Measurements from ENCODE around the gene TSPAN13.

GRCh38 chr7:16715928-16716327, 37.6 kb upstream of the TSPAN13 start:
- TF ChIP-seq, protein P1, sequence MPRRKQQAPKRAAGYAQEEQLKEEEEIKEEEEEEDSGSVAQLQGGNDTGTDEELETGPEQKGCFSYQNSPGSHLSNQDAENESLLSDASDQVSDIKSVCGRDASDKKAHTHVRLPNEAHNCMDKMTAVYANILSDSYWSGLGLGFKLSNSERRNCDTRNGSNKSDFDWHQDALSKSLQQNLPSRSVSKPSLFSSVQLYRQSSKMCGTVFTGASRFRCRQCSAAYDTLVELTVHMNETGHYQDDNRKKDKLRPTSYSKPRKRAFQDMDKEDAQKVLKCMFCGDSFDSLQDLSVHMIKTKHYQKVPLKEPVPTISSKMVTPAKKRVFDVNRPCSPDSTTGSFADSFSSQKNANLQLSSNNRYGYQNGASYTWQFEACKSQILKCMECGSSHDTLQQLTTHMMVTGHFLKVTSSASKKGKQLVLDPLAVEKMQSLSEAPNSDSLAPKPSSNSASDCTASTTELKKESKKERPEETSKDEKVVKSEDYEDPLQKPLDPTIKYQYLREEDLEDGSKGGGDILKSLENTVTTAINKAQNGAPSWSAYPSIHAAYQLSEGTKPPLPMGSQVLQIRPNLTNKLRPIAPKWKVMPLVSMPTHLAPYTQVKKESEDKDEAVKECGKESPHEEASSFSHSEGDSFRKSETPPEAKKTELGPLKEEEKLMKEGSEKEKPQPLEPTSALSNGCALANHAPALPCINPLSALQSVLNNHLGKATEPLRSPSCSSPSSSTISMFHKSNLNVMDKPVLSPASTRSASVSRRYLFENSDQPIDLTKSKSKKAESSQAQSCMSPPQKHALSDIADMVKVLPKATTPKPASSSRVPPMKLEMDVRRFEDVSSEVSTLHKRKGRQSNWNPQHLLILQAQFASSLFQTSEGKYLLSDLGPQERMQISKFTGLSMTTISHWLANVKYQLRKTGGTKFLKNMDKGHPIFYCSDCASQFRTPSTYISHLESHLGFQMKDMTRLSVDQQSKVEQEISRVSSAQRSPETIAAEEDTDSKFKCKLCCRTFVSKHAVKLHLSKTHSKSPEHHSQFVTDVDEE (CRISPR knock-in tag; IDR thresholded peaks at IDR 0.05): no peak
- TF ChIP-seq ARNTL (CRISPR knock-in tag; IDR thresholded peaks at IDR 0.05; ENCODE audit: borderline replicate concordance, low read depth) (no peak), TCF4 (CRISPR knock-in tag; IDR thresholded peaks at IDR 0.05; ENCODE audit: borderline replicate concordance) (no peak), GLIS3 (CRISPR knock-in tag; IDR thresholded peaks at IDR 0.05) (no peak), ZFP3 (CRISPR knock-in tag; IDR thresholded peaks at IDR 0.05) (no peak), PPARA (CRISPR knock-in tag; IDR thresholded peaks at IDR 0.05; ENCODE audit: borderline replicate concordance) (no peak), OSR1 (CRISPR knock-in tag; IDR thresholded peaks at IDR 0.05) (no peak), TOX (CRISPR knock-in tag; IDR thresholded peaks at IDR 0.05; ENCODE audit: borderline replicate concordance) (no peak), SNAI2 (CRISPR knock-in tag; IDR thresholded peaks at IDR 0.05) (no peak), CSRNP3 (CRISPR knock-in tag; IDR thresholded peaks at IDR 0.05) (no peak), CSDC2 (CRISPR knock-in tag; IDR thresholded peaks at IDR 0.05) (no peak)
- TF ChIP-seq, protein P2, sequence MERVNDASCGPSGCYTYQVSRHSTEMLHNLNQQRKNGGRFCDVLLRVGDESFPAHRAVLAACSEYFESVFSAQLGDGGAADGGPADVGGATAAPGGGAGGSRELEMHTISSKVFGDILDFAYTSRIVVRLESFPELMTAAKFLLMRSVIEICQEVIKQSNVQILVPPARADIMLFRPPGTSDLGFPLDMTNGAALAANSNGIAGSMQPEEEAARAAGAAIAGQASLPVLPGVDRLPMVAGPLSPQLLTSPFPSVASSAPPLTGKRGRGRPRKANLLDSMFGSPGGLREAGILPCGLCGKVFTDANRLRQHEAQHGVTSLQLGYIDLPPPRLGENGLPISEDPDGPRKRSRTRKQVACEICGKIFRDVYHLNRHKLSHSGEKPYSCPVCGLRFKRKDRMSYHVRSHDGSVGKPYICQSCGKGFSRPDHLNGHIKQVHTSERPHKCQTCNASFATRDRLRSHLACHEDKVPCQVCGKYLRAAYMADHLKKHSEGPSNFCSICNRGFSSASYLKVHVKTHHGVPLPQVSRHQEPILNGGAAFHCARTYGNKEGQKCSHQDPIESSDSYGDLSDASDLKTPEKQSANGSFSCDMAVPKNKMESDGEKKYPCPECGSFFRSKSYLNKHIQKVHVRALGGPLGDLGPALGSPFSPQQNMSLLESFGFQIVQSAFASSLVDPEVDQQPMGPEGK (CRISPR knock-in tag; IDR thresholded peaks at IDR 0.05; ENCODE audit: borderline replicate concordance): no peak
